Activated CD4-positive, alpha-beta T cell treated with anti-CD3 and anti-CD28 coated beads, Interleukin-2, amount 50 U/mL, for 24 hours (primary cell): ENCODE results near the gene FLOT1.

Experiments used
- DNase-seq, 2 donors: peaks; one replicate each; pipeline ENCODE4 v3.0.0-alpha.2; 2020; ENCODE audit warnings: low read depth in 1 of 2, low spot score in 1 of 2

The FLOT1 gene

DNA sequence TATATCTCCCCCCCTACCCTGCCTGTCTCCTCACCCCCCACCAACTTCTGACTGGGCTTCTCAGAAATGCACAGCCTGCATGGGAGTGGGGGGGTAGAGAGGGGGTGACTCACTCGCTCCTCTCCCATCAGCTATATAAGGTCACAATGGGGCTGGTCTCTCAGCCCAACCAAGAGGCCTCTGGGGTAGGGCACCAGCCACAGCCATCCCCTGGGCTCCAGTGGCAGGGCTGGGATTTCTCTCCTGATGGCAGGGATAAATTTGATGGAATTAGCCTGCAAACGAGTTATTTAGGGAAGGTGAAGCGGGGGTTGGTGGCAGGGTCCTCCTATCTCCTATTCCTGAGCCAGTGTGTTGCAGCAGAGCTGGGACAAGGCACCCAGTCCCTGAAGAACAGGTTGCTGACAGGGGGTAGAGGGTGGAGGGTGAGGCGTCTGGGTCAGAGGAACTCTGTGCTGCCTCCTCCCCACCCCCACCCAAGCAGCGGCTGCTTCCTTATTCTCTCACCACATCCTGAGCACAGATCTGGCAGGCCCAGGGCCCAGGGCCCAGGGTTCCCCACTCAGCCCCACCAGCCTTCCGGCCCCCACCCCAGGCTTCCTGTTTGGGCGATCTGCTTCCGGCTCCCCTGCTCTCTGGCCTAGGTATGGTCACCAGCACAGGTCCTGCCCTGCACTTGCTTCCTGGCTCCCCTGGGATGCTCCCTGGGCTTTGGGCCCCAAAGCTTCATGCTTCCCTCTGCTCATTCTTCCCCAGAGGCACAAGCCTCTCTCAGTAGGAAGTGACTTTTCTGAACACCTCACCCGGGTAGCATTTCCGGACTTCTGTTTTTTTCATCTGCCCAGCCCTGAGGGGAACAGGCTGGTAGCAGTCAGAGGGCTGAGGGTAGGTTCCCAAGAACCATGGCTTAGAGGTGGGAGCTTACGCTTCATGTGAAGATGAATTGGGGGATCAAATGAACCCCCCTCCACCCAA is 60.1 kb downstream of the FLOT1 start:
- peak; percentile 60 to 76 for DNase-seq

DNA sequence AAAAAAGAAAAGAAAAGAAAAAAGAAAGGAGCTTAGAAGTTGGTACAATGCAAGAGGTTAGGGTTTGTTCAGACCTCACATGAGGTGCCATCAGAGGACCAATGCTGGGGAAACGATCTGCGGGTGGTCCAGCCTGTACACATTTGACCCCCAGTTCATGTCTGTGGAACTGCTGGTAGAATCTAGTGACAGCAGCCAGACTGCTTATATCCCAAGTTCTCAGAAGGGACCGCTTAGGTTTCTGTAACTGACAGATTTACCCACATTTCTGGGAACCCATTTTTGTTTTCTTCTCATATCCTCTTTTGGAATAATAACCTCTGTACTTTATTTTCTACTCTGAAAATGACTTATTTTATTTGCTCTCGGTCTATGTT is 60.7 kb downstream of the FLOT1 start:
- no peak for DNase-seq

DNA sequence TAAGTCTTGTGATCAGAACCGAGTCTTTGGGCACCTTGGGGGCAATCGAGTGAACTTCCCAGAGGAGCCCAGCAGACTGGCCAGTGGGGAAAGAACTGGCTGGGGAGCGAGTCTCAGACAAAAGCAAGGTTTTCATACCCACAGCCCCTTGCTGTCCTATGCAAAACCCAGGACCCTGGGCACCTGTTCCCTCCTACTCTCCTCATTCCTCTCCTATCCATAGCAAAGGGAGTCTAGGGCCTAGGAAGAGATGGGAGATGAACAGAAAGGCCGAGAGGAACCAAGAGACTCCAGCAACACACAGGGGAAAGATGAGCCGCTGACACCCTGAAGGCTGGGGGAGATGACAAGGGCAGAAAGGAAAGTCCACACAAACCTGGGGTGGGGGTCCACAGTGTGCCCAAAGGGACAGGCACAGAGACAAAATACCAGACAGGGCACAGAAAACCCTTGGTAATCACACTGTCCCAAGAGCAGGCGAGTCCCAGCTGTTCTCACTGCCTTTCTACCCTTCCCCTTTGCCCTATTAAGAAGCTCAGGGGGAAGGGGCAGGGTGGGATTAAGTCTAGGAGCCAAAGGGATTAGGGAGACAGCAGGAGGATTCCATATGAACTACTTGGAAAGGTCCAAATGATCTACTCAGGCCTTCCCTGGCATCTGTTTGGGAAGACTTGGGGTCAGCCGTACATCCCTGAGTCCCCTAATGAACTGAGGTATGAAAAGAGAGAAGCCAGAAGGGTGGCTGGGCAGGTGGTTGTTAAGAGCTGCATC is 62.5 kb downstream of the FLOT1 start:
- DNase-seq, result no peak

DNA sequence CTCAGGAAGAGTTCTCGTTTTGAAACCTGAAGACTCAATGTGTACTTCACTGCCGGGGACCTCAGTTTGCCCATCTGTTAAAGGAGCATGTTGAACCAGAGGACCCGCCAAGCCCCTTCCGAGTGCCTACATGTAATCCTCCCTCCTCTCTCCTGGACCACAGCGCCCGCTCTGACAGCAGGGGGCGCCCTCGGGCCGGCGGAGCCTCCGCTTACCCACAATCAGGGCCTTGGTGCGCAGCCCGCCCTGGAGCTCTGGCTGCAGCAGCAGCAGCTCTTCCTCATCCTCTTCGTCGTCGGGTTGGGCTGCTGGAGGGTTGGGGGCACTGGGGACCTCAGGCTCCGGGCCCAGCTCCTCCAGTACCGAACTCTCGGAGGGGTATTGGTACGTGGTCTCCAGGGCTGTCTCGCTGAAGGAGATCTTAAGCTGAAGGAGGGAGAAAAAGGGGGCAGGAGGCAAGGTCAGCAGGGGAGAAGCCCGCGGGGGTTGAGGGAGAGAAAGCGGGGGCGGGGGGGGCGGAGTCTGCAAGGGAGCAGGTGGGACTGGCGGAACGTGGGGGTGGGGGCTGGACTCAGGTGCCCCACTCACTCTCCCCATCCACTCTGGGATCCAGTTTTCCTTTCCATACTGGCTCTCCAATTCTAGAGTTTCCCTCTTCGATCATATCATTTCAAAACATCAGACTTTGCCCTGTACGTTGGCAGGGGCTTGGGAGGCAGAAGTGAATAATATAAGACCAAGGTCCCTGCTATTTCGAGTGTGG is 63.3 kb downstream of the FLOT1 start:
- peak; percentile 85 to 89 for DNase-seq
